Fibroblast of lung (primary cell): ENCODE results near the gene KRTAP4-16. TPM values are rescaled to one million over a fixed set of nuclear protein-coding genes. Genes with fewer than 3 reads are reported as not detected.
"Not testable (repeated sequence)": the region's sequence is repeated elsewhere in the genome, so short reads cannot be mapped to it uniquely, and the experiment has no call there.

Experiments
- DNase-seq, 2 donors: peaks; one replicate each; pipeline versions ENCODE4 v3.0.0 to v3.0.0-alpha.2; 2010; ENCODE audit warnings: low read depth in 2 of 2
- H2AFZ ChIP-seq: 2 replicates; pipeline ENCODE4 v1.5.1; 2012; ENCODE audit warnings: low read length, control low read depth, inconsistent platforms
- H3K27ac ChIP-seq: 2 replicates; pipeline ENCODE4 v1.5.1; 2011; ENCODE audit warnings: low read length, control low read depth; ENCODE audit not compliant: insufficient read depth
- H3K27me3 ChIP-seq: 2 replicates; pipeline ENCODE4 v1.5.1; 2011; ENCODE audit warnings: mild to moderate bottlenecking, low read length; ENCODE audit not compliant: control insufficient read depth, insufficient read depth
- H3K36me3 ChIP-seq: 2 replicates; pipeline ENCODE4 v1.5.1; 2011; ENCODE audit warnings: low read length; ENCODE audit not compliant: control insufficient read depth, insufficient read depth
- H3K4me1 ChIP-seq: 2 replicates; pipeline ENCODE4 v1.5.1; 2011; ENCODE audit warnings: low read length; ENCODE audit not compliant: control insufficient read depth, insufficient read depth; ENCODE audit errors: extremely low read depth
- H3K4me2 ChIP-seq: 2 replicates; pipeline ENCODE4 v1.5.1; 2011; ENCODE audit warnings: low read length, control low read depth; ENCODE audit not compliant: insufficient read depth; ENCODE audit errors: extremely low read depth
- H3K4me3 ChIP-seq, 4 experiments: fragments of 200-600 bp in 1 of 4; sonication (generic) in 1 of 4; replicated peaks in 1 of 4; 2 replicates each; pipeline ENCODE4 v1.5.1; 2011 to 2016; ENCODE audit warnings: low read length in 4 of 4, low read depth in 3 of 4, mild to moderate bottlenecking in 3 of 4, control low read depth in 2 of 4, inconsistent platforms in 1 of 4, mixed read lengths in 1 of 4; ENCODE audit not compliant: insufficient read depth in 1 of 4; ENCODE audit errors: control extremely low read depth in 1 of 4
- H3K79me2 ChIP-seq: 2 replicates; pipeline ENCODE4 v1.5.1; 2012; ENCODE audit warnings: mild to moderate bottlenecking, low read length, inconsistent platforms; ENCODE audit not compliant: control insufficient read depth, insufficient read depth
- H3K9ac ChIP-seq: 2 replicates; pipeline ENCODE4 v1.5.1; 2011; ENCODE audit warnings: mild to moderate bottlenecking, low read length, control low read depth; ENCODE audit not compliant: insufficient read depth
- H3K9me3 ChIP-seq: 2 replicates; pipeline ENCODE4 v1.5.1; 2012; ENCODE audit warnings: low read depth, low read length; ENCODE audit not compliant: control insufficient read depth, insufficient read depth
- H4K20me1 ChIP-seq: 2 replicates; pipeline ENCODE4 v1.5.1; 2011; ENCODE audit warnings: low read length; ENCODE audit not compliant: control insufficient read depth, insufficient read depth; ENCODE audit errors: extremely low read depth
- CTCF ChIP-seq, 2 donors: IDR thresholded peaks in 1 of 2; conservative IDR thresholded peaks in 1 of 2; 1 replicate in 1 of 2; 2 replicates in 1 of 2; pipeline ENCODE4 v1.5.1; 2011 to 2012; ENCODE audit warnings: low read length in 2 of 2, control low read depth in 1 of 2, inconsistent platforms in 1 of 2, low read depth in 1 of 2, mild to moderate bottlenecking in 1 of 2
- EZH2 ChIP-seq: IDR thresholded peaks from 2 replicates; pipeline ENCODE4 v1.5.1; 2012; ENCODE audit warnings: low read length, control low read depth, mild to moderate bottlenecking; ENCODE audit errors: missing control alignments
- polyA plus RNA-seq, 2 donors: library from polyadenylated mRNA; depleted of rRNA in 1 of 2; stranded (reverse) in 1 of 2; unstranded in 1 of 2; fragments of >200 nt; gene quantifications; 2 replicates each; pipeline ENCODE4 v1.2.1, GENCODE V29; 2011 to 2012; ENCODE audit warnings: missing spikeins in 1 of 2
- total RNA-seq: library from RNA; depleted of rRNA; stranded (reverse); fragments of >200 nt; gene quantifications from 2 replicates; pipeline ENCODE4 v1.2.1, GENCODE V29; 2014

Gene KRTAP4-16
- total and polyA plus RNA-seq, 2 donors (not counting 1 experiment from before 2014, with no cell fraction given) = not detected

- no peak for TF ChIP-seq EZH2
- TF ChIP-seq CTCF (conservative IDR thresholded peaks at IDR 0.05 in 1 of 2, IDR thresholded peaks at IDR 0.05 in 1 of 2; ENCODE audit: low read depth in 1 of 2, low read length in 2 of 2) = no peak
- H4K20me1 ChIP-seq = no peaks in the 10 kb centered on the region
- no peak within 1 kb of the TSS for H2AFZ ChIP-seq
- no peaks in the 10 kb centered on the region for H3K9me3 ChIP-seq
- H3K4me1 ChIP-seq = no peaks in the 10 kb centered on the region
- H3K9ac ChIP-seq = no peak within 1 kb of the TSS
- H3K79me2 ChIP-seq = no peaks in the 10 kb centered on the region
- H3K4me3 ChIP-seq = no peak within 1 kb of the TSS
- no peaks in the 10 kb centered on the region for H3K36me3 ChIP-seq
- no peaks in the 10 kb centered on the region for H3K27me3 ChIP-seq
- no peak within 1 kb of the TSS for H3K27ac ChIP-seq
- DNase-seq = no peak
- H3K4me2 ChIP-seq = no peak within 1 kb of the TSS
These were observed 47.6 kb upstream of the KRTAP4-16 start, which contains the start of gene KRTAP4-5 for GRCh38 chr17:41149652-41149985. Gene KRTAP4-5, minus strand, starts transcription at chr17:41149825. Its CDS starts 58 bp downstream, at chr17:41149767.

- H3K4me1 ChIP-seq, H3K4me2 ChIP-seq, H3K9ac ChIP-seq, H3K79me2 ChIP-seq, H3K4me3 ChIP-seq, H2AFZ ChIP-seq, DNase-seq, H3K27ac ChIP-seq, H4K20me1 ChIP-seq, H3K27me3 ChIP-seq, H3K36me3 ChIP-seq, H3K9me3 ChIP-seq: not testable (repeated sequence)
These were observed 47.1 kb upstream of the KRTAP4-16 start for GRCh38 chr17:41148971-41149651.

DNA sequence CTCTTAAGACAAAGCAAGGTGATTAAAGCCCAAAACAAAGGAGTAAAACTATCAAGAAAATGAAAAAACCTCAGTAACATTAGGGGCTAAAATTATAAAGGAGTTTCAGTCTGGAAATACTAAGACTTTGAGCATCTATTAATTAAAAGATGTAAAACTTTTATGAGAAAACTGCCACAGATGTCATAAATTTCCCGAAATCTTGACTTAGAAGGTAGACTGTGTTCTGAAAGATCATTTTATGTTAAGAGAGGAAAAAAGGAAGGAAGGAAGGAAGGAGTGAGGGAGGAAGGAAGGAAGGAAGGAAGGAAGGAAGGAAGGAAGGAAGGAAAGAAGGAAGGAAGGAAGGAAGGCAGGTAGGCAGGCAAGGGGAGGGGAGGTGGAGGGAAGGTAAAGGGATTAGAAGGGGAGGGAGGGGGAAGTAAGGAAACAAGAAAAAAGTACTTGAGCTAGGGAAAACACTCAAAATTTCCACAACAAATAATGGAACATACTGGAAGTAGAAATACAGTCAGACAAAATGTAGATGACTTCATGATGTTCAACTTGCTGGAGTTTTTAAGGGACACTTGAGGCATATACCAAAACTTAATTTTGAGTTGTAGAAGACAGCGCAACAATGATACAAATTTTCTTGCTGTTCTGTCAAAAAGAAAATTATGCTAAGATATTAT is 45.7 kb upstream of the KRTAP4-16 start:
- Histone ChIP-seq H3K27ac (no peak overlapping the region), H3K4me2 (no peak overlapping the region), H3K9ac (no peak overlapping the region), H3K4me1 (no peaks in the 10 kb centered on the region), H3K27me3 (no peaks in the 10 kb centered on the region), H3K4me3 (no peak overlapping the region), H2AFZ (no peak overlapping the region), H3K79me2 (no peaks in the 10 kb centered on the region), H4K20me1 (no peaks in the 10 kb centered on the region), H3K9me3 (no peaks in the 10 kb centered on the region), H3K36me3 (no peaks in the 10 kb centered on the region)
- TF ChIP-seq EZH2 (no peak), CTCF (conservative IDR thresholded peaks at IDR 0.05 in 1 of 2, IDR thresholded peaks at IDR 0.05 in 1 of 2; ENCODE audit: low read depth in 1 of 2, low read length in 2 of 2) (no peak)
- no peak for DNase-seq
